Stomach (tissue), 4 donors: ENCODE data around the gene MTMR6.

Experiments used
- POLR2A ChIP-seq, 4 donors: fragments of 450-650 bp; IDR thresholded peaks; one replicate each; pipeline ENCODE4 v1.6.1; 2016; ENCODE audit warnings: antibody characterized with exemption in 4 of 4, control low read depth in 2 of 4, mild to moderate bottlenecking in 1 of 4, moderate library complexity in 1 of 4
- TF ChIP-seq, protein P1 (sequence below), 7 experiments: fragments of 450-650 bp in 4 of 7; fragments of 200-600 bp in 3 of 7; sonication (generic) in 3 of 7; IDR thresholded peaks; one replicate each; pipeline ENCODE4 v1.5.1; 2016 to 2019; ENCODE audit warnings: antibody characterized with exemption in 7 of 7, control low read depth in 2 of 7, mild to moderate bottlenecking in 1 of 7

DNA sequence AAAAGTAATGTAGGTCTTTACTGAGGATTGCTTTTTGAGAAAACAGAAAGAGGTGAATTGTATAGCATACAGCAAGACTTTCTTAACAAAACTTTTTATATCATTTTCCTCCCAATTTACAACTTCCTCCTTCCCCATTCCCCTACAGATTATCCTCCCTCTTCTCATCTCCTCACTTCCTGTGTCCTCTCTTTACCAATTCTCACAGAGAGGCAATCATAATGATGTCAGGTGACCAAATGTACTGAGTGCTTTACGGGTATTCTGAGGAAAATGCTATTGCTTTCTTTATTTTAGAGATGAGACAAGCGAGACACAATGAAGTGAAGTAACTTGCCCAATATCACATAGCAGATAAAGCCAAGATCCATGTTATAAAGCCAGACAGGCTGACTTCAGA is 1.7 kb upstream of the MTMR6 start:
- TF ChIP-seq, protein P1, sequence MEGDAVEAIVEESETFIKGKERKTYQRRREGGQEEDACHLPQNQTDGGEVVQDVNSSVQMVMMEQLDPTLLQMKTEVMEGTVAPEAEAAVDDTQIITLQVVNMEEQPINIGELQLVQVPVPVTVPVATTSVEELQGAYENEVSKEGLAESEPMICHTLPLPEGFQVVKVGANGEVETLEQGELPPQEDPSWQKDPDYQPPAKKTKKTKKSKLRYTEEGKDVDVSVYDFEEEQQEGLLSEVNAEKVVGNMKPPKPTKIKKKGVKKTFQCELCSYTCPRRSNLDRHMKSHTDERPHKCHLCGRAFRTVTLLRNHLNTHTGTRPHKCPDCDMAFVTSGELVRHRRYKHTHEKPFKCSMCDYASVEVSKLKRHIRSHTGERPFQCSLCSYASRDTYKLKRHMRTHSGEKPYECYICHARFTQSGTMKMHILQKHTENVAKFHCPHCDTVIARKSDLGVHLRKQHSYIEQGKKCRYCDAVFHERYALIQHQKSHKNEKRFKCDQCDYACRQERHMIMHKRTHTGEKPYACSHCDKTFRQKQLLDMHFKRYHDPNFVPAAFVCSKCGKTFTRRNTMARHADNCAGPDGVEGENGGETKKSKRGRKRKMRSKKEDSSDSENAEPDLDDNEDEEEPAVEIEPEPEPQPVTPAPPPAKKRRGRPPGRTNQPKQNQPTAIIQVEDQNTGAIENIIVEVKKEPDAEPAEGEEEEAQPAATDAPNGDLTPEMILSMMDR (IDR thresholded peaks at IDR 0.05), result no peak
- no peak for TF ChIP-seq POLR2A (IDR thresholded peaks at IDR 0.05)
